T follicular helper cell (primary cell): ENCODE data around the gene TP53TG3E.
A peak's percentile ranks its signal among the peaks of the same experiment; 100 is the strongest.
"Not testable (repeated sequence)": the region's sequence is repeated elsewhere in the genome, so short reads cannot be mapped to it uniquely, and the experiment has no call there.

Source experiments
- DNase-seq: peaks from one replicate; pipeline ENCODE4 v3.0.0-alpha.2; 2020; ENCODE audit warnings: low read depth
- total RNA-seq, 2 experiments: gene quantifications; one replicate each; lab custom pipeline; 2026; lab: John Stamatoyannopoulos, UW

TP53TG3E gene
- 0 reads per million in 2 experiments for total RNA-seq

GRCh38 chr16:33304006-33304405, at the start of gene TP53TG3E:
TSS of gene TP53TG3E (plus strand) at chr16:33304306. CDS start at chr16:33304374, 68 bp downstream.
- not testable (repeated sequence) for DNase-seq

GRCh38 chr16:33336226-33337012, 32.3 kb downstream of the TP53TG3E start:
- peak; percentile 19 for DNase-seq

GRCh38 chr16:33337627-33338542, 33.8 kb downstream of the TP53TG3E start:
- peak; percentile 3 for DNase-seq

GRCh38 chr16:33338543-33338951, 34.4 kb downstream of the TP53TG3E start:
- not testable (repeated sequence) for DNase-seq

- not testable (repeated sequence) for DNase-seq
Measured at GRCh38 chr16:33339093-33340061, 35.3 kb downstream of the TP53TG3E start.
